ENCODE data around the gene STXBP5.

Gene STXBP5

GRCh38 chr6:147395158-147395557 is 190.9 kb downstream of the STXBP5 start:
- Histone ChIP-seq H3K27me3 (ENCODE audit: control insufficient read depth, insufficient read depth, low read length) (no peaks in the 10 kb centered on the region), H3K27ac (ENCODE audit: low read length) (no peak overlapping the region), H3K4me3 (ENCODE audit: low read length) (no peak overlapping the region), H3K4me1 (ENCODE audit: control insufficient read depth, insufficient read depth, low read length) (no peaks in the 10 kb centered on the region; the same call in 1 of the 2 replicates), H3K9me3 (ENCODE audit: control insufficient read depth, insufficient read depth, low read length) (no peaks in the 10 kb centered on the region), H3K36me3 (ENCODE audit: control insufficient read depth, insufficient read depth, low read length) (no peaks in the 10 kb centered on the region)
- DNase-seq (ENCODE audit: low read depth, low spot score): no peak
- no CpG with 5 or more reads among the region's 1 CpG for WGBS (ENCODE audit: insufficient coverage, insufficient read length)

DNA sequence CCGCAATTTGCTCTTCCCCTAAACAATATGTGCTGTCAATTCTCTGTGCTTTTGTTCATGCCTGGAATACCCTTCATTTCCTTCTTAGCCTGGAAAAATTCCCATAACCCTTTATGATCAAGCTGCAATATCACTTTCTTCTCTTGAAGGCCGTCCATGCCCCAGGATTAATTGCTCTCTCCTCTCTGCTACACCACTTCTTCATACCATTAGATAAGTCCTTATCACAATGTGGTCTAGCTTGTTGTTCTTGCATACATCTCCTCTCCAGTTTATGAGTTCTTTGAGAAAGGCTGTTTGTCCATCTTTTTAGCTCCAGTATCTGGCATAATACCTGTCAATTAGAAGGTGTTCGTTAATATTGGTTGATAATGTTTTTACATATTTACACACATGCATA is 193.1 kb downstream of the STXBP5 start:
- Histone ChIP-seq H3K27me3 (ENCODE audit: control insufficient read depth, insufficient read depth, low read length) (no peaks in the 10 kb centered on the region), H3K27ac (ENCODE audit: low read length) (no peak overlapping the region), H3K36me3 (ENCODE audit: control insufficient read depth, insufficient read depth, low read length) (no peaks in the 10 kb centered on the region), H3K4me1 (ENCODE audit: control insufficient read depth, insufficient read depth, low read length) (no peaks in the 10 kb centered on the region; the same call in 1 of the 2 replicates), H3K9me3 (ENCODE audit: control insufficient read depth, insufficient read depth, low read length) (0 out of 2 replicates have a peak, but pooled peaks cover 1% of the 10 kb centered on the region), H3K4me3 (ENCODE audit: low read length) (no peak overlapping the region)
- WGBS (ENCODE audit: insufficient coverage, insufficient read length): no CpG with 5 or more reads among the region's 3 CpGs
- DNase-seq (ENCODE audit: low read depth, low spot score): no peak

GRCh38 chr6:147400968-147401367 is 196.8 kb downstream of the STXBP5 start:
- H3K27me3 ChIP-seq (ENCODE audit: control insufficient read depth, insufficient read depth, low read length): no peaks in the 10 kb centered on the region
- no peaks in the 10 kb centered on the region; the same call in 1 of the 2 replicates for H3K4me1 ChIP-seq (ENCODE audit: control insufficient read depth, insufficient read depth, low read length)
- H3K27ac ChIP-seq (ENCODE audit: low read length): no peak overlapping the region
- no peak overlapping the region for H3K4me3 ChIP-seq (ENCODE audit: low read length)
- H3K36me3 ChIP-seq (ENCODE audit: control insufficient read depth, insufficient read depth, low read length): no peaks in the 10 kb centered on the region
- no peak for DNase-seq (ENCODE audit: low read depth, low spot score)
- H3K9me3 ChIP-seq (ENCODE audit: control insufficient read depth, insufficient read depth, low read length): 0 out of 2 replicates have a peak, but pooled peaks cover 1% of the 10 kb centered on the region

- no peaks in the 10 kb centered on the region for H3K27me3 ChIP-seq (ENCODE audit: control insufficient read depth, insufficient read depth, low read length)
- 0 out of 2 replicates have a peak, but pooled peaks cover 1% of the 10 kb centered on the region for H3K9me3 ChIP-seq (ENCODE audit: control insufficient read depth, insufficient read depth, low read length)
- DNase-seq (ENCODE audit: low read depth, low spot score): no peak
- no peaks in the 10 kb centered on the region for H3K4me1 ChIP-seq (ENCODE audit: control insufficient read depth, insufficient read depth, low read length)
- no CpG with 5 or more reads among the region's 5 CpGs for WGBS (ENCODE audit: insufficient coverage, insufficient read length)
- no peak overlapping the region for H3K27ac ChIP-seq (ENCODE audit: low read length)
- H3K4me3 ChIP-seq (ENCODE audit: low read length): no peak overlapping the region
- no peaks in the 10 kb centered on the region for H3K36me3 ChIP-seq (ENCODE audit: control insufficient read depth, insufficient read depth, low read length)
These were observed 197.6 kb downstream of the STXBP5 start for GRCh38 chr6:147401779-147402178.

- no peaks in the 10 kb centered on the region for H3K4me1 ChIP-seq (ENCODE audit: control insufficient read depth, insufficient read depth, low read length)
- WGBS (ENCODE audit: insufficient coverage, insufficient read length): no CpG with 5 or more reads among the region's 27 CpGs
- no peak for DNase-seq (ENCODE audit: low read depth, low spot score)
These were observed 202.6 kb downstream of the STXBP5 start for GRCh38 chr6:147406783-147407182.

GRCh38 chr6:147407571-147407970 is 203.4 kb downstream of the STXBP5 start:
- no peak overlapping the region for H3K4me3 ChIP-seq (ENCODE audit: low read length)
- H3K9me3 ChIP-seq (ENCODE audit: control insufficient read depth, insufficient read depth, low read length): no peaks in the 10 kb centered on the region
- no peaks in the 10 kb centered on the region for H3K4me1 ChIP-seq (ENCODE audit: control insufficient read depth, insufficient read depth, low read length)
- no peaks in the 10 kb centered on the region for H3K27me3 ChIP-seq (ENCODE audit: control insufficient read depth, insufficient read depth, low read length)
- WGBS (ENCODE audit: insufficient coverage, insufficient read length): no CpG with 5 or more reads among the region's 8 CpGs
- no peak for DNase-seq (ENCODE audit: low read depth, low spot score)
- no peak overlapping the region for H3K27ac ChIP-seq (ENCODE audit: low read length)
- H3K36me3 ChIP-seq (ENCODE audit: control insufficient read depth, insufficient read depth, low read length): no peaks in the 10 kb centered on the region

More at GRCh38 chr6:147406783-147407182, 202.6 kb downstream of the STXBP5 start:
- H3K27me3 ChIP-seq (ENCODE audit: control insufficient read depth, insufficient read depth, low read length): no peaks in the 10 kb centered on the region
- H3K36me3 ChIP-seq (ENCODE audit: control insufficient read depth, insufficient read depth, low read length): no peaks in the 10 kb centered on the region
- H3K4me3 ChIP-seq (ENCODE audit: low read length): no peak overlapping the region
- no peaks in the 10 kb centered on the region for H3K9me3 ChIP-seq (ENCODE audit: control insufficient read depth, insufficient read depth, low read length)
- no peak overlapping the region for H3K27ac ChIP-seq (ENCODE audit: low read length)

DNA sequence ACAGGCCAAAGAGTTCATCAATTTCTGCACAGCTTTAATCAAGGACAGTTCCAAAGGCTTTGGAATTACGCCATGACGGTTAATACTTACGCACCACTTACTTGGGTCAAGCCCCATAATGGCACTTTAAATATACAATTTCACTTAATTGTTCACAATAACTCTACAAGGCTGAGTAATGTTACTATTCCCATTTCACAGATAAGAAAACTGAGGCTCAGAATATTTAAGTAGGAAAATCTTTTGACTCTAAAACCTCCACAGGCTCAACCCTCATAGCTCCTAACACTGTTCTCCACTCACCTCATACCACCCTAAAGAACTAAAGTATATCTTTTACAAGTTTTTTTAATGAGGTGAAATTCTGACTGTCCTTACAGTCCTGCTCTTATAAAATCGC is 212.4 kb downstream of the STXBP5 start:
- WGBS (ENCODE audit: insufficient coverage, insufficient read length): no CpG with 5 or more reads among the region's 4 CpGs
- no peak overlapping the region for H3K27ac ChIP-seq (ENCODE audit: low read length)
- DNase-seq (ENCODE audit: low read depth, low spot score): no peak
- no peaks in the 10 kb centered on the region for H3K27me3 ChIP-seq (ENCODE audit: control insufficient read depth, insufficient read depth, low read length)
- H3K36me3 ChIP-seq (ENCODE audit: control insufficient read depth, insufficient read depth, low read length): no peaks in the 10 kb centered on the region
- no peak overlapping the region for H3K4me3 ChIP-seq (ENCODE audit: low read length)
- no peaks in the 10 kb centered on the region for H3K9me3 ChIP-seq (ENCODE audit: control insufficient read depth, insufficient read depth, low read length)
- H3K4me1 ChIP-seq (ENCODE audit: control insufficient read depth, insufficient read depth, low read length): no peaks in the 10 kb centered on the region

- H3K27ac ChIP-seq (ENCODE audit: low read length): no peak overlapping the region
- no peaks in the 10 kb centered on the region for H3K36me3 ChIP-seq (ENCODE audit: control insufficient read depth, insufficient read depth, low read length)
- no peaks in the 10 kb centered on the region for H3K4me1 ChIP-seq (ENCODE audit: control insufficient read depth, insufficient read depth, low read length)
- H3K4me3 ChIP-seq (ENCODE audit: low read length): no peak overlapping the region
- H3K9me3 ChIP-seq (ENCODE audit: control insufficient read depth, insufficient read depth, low read length): no peaks in the 10 kb centered on the region
- H3K27me3 ChIP-seq (ENCODE audit: control insufficient read depth, insufficient read depth, low read length): no peaks in the 10 kb centered on the region
- no CpG with 5 or more reads among the region's 7 CpGs for WGBS (ENCODE audit: insufficient coverage, insufficient read length)
- DNase-seq (ENCODE audit: low read depth, low spot score): no peak
These were observed 213.7 kb downstream of the STXBP5 start for GRCh38 chr6:147417954-147418353.

- no CpG with 5 or more reads among the region's 4 CpGs for WGBS (ENCODE audit: insufficient coverage, insufficient read length)
- 0 out of 2 replicates have a peak, but pooled peaks cover 1% of the 10 kb centered on the region for H3K4me1 ChIP-seq (ENCODE audit: control insufficient read depth, insufficient read depth, low read length)
- H3K9me3 ChIP-seq (ENCODE audit: control insufficient read depth, insufficient read depth, low read length): no peaks in the 10 kb centered on the region
- no peak overlapping the region for H3K27ac ChIP-seq (ENCODE audit: low read length)
- no peak overlapping the region for H3K4me3 ChIP-seq (ENCODE audit: low read length)
- no peak for DNase-seq (ENCODE audit: low read depth, low spot score)
- no peaks in the 10 kb centered on the region for H3K36me3 ChIP-seq (ENCODE audit: control insufficient read depth, insufficient read depth, low read length)
- H3K27me3 ChIP-seq (ENCODE audit: control insufficient read depth, insufficient read depth, low read length): no peaks in the 10 kb centered on the region
These were observed 214.3 kb downstream of the STXBP5 start for GRCh38 chr6:147418523-147418922.

- no peak for DNase-seq (ENCODE audit: low read depth, low spot score)
- 0 out of 2 replicates have a peak, but pooled peaks cover 1% of the 10 kb centered on the region for H3K4me1 ChIP-seq (ENCODE audit: control insufficient read depth, insufficient read depth, low read length)
- no peaks in the 10 kb centered on the region for H3K9me3 ChIP-seq (ENCODE audit: control insufficient read depth, insufficient read depth, low read length)
- no peaks in the 10 kb centered on the region for H3K27me3 ChIP-seq (ENCODE audit: control insufficient read depth, insufficient read depth, low read length)
- H3K36me3 ChIP-seq (ENCODE audit: control insufficient read depth, insufficient read depth, low read length): no peaks in the 10 kb centered on the region
- H3K4me3 ChIP-seq (ENCODE audit: low read length): no peak overlapping the region
- H3K27ac ChIP-seq (ENCODE audit: low read length): no peak overlapping the region
These were observed 217.7 kb downstream of the STXBP5 start for GRCh38 chr6:147421903-147422302.

DNA sequence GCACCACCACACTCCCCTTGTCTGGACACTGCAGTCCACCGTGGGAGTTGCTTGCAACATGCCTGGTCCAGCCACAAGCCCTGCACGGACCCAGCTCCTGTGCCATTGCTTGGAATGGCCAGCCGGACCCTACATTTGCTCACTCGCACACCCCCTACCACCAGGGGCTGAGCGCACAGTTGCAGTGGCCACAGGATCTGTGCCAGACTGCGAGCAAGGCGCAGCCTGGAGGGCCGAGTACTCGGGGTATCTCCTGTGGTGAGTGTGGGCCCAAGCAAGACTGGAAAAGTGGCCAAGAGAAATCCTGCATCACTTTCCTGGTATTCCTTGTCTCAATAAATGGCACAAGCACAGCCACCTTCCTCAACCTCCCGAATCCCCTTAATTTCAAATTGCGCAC is 218.9 kb downstream of the STXBP5 start:
- Histone ChIP-seq H3K4me3 (ENCODE audit: low read length) (no peak overlapping the region), H3K4me1 (ENCODE audit: control insufficient read depth, insufficient read depth, low read length) (0 out of 2 replicates have a peak, but pooled peaks cover 1% of the 10 kb centered on the region), H3K36me3 (ENCODE audit: control insufficient read depth, insufficient read depth, low read length) (no peaks in the 10 kb centered on the region), H3K27me3 (ENCODE audit: control insufficient read depth, insufficient read depth, low read length) (no peaks in the 10 kb centered on the region), H3K9me3 (ENCODE audit: control insufficient read depth, insufficient read depth, low read length) (no peaks in the 10 kb centered on the region), H3K27ac (ENCODE audit: low read length) (no peak overlapping the region)
- WGBS (ENCODE audit: insufficient coverage, insufficient read length): no CpG with 5 or more reads among the region's 11 CpGs
- no peak for DNase-seq (ENCODE audit: low read depth, low spot score)
